Body of pancreas (tissue), 4 donors: ENCODE results near the gene FAM222A. TPM values are rescaled to one million over a fixed set of nuclear protein-coding genes. Genes with fewer than 3 reads are reported as not detected.

Experiments
- ATAC-seq: fragments of 150-250 bp; one replicate; pipeline ENCODE4 v1.9.1; 2016
- DNase-seq, 4 donors: peaks; one replicate each; pipeline ENCODE4 v3.0.0-alpha.2; 2019
- H3K27ac ChIP-seq, 4 donors: fragments of 200-600 bp; sonication (generic); 1 replicate in 3 of 4; 2 replicates in 1 of 4; pipeline versions ENCODE4 v1.5.1 to v1.6.1; 2016 to 2019; ENCODE audit warnings: mild to moderate bottlenecking in 1 of 4, mixed read lengths in 1 of 4, moderate library complexity in 1 of 4
- H3K27me3 ChIP-seq, 2 donors: fragments of 200-600 bp; sonication (generic); one replicate each; pipeline ENCODE4 v1.6.0; 2016; ENCODE audit warnings: mild to moderate bottlenecking in 1 of 2
- H3K36me3 ChIP-seq, 2 donors: fragments of 200-600 bp; sonication (generic); replicated peaks in 1 of 2; 2 replicates each; pipeline ENCODE4 v1.5.1; 2016; ENCODE audit warnings: low read depth in 2 of 2; ENCODE audit not compliant: insufficient read depth in 1 of 2
- H3K4me1 ChIP-seq: fragments of 200-600 bp; sonication (generic); one replicate; pipeline ENCODE4 v1.6.0; 2016
- H3K4me3 ChIP-seq, 2 donors: fragments of 200-600 bp; sonication (generic); 1 replicate in 1 of 2; 2 replicates in 1 of 2; pipeline ENCODE4 v1.5.1; 2016 to 2019
- H3K9me3 ChIP-seq, 3 donors: fragments of 200-600 bp; sonication (generic); 1 replicate in 2 of 3; 2 replicates in 1 of 3; pipeline ENCODE4 v1.5.1; 2016
- POLR2A ChIP-seq, 3 donors: fragments of 450-650 bp; IDR thresholded peaks; one replicate each; pipeline ENCODE4 v1.6.1; 2016; ENCODE audit warnings: antibody characterized with exemption in 3 of 3, mild to moderate bottlenecking in 2 of 3
- WGBS, 2 donors: methylation state at CpG; one replicate each; pipeline ENCODE4 v1.1.5; 2017; 5-methylcytosine and 5-hydroxymethylcytosine counted together
- intact Hi-C: fragments of 100-400 bp; cut with DNase I; formaldehyde crosslinking; loops from one replicate; pipeline ENCODE4 v1.15.1; 2023
- total RNA-seq, 2 donors: library from RNA; depleted of rRNA; stranded (reverse); fragments of >200 nt; gene quantifications; one replicate each; pipeline ENCODE4 v1.1.0, GENCODE V29; 2016
- TF ChIP-seq, protein P1 (sequence below), 7 experiments: fragments of 450-650 bp in 4 of 7; fragments of 200-600 bp in 3 of 7; sonication (generic) in 3 of 7; IDR thresholded peaks; one replicate each; pipeline ENCODE4 v1.5.1; 2016 to 2019; ENCODE audit warnings: antibody characterized with exemption in 7 of 7

Gene FAM222A
- total RNA-seq, 2 donors from 2014 or later: 8.0 to 16.2 TPM

DNA sequence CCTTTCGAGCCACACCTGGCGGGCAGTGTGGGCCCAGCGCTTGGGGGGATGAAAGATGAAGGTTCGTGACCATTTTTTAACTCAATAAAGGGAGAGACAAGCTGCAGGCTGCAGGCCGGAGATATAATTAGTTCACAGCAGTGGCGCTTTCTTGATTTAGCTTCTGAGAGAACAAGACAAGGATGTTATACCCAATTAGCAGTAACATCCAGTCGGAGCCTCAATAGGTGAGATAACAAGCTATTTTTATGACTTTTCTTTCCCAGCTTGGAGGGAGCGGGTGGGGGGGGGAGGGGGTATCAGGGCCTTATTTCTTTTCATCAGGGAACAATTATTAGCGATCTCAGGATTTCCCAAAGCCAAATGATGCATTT lies 9.1 kb downstream of the FAM222A start:
- WGBS, 2 donors: 68 to 69% methylated on average over 9 of the region's 9 CpGs

DNA sequence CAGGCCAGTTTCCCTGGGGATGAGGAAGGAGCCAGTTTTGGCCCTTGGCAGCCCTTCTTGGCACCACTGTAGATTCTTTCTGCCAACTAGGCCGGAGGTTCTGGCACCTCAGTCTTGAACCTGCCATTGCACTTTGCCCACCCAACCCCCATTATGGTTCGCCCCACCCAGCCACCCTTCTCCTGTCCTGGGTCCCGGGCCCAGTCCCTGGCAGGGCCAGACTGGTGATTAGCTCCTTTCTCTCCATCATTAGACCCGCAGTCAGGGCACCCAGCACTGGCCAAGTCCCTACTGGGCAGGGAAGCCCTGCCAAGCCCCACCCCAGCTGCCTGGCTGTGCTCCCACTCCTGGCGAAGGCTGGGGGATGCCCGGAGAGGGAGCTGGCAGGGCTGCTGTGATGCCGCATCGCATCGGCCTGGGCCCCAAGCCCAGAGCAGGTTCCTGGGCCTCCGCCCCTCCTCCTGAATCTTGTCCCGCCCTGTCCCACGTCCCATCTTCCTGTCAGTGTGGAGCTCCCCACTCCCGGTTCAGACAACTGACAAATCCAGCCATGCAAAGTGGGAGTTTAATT lies 9.8 kb downstream of the FAM222A start:
- Histone ChIP-seq H3K27me3 (no peaks in the 10 kb centered on the region), H3K27ac (peak overlapping the region in 3 of 4 donors; percentile 45 to 71 (median 54)), H3K9me3 (no peaks in the 10 kb centered on the region), H3K4me3 (no peak overlapping the region), H3K4me1 (peaks cover 86% of the 10 kb centered on the region), H3K36me3 (no peaks in the 10 kb centered on the region)
- WGBS, 2 donors: 27 to 38% methylated on average over 9 to 13 of the region's 13 CpGs
- DNase-seq: peak; percentile 67 to 83 (median 80)
- TF ChIP-seq, protein P1, sequence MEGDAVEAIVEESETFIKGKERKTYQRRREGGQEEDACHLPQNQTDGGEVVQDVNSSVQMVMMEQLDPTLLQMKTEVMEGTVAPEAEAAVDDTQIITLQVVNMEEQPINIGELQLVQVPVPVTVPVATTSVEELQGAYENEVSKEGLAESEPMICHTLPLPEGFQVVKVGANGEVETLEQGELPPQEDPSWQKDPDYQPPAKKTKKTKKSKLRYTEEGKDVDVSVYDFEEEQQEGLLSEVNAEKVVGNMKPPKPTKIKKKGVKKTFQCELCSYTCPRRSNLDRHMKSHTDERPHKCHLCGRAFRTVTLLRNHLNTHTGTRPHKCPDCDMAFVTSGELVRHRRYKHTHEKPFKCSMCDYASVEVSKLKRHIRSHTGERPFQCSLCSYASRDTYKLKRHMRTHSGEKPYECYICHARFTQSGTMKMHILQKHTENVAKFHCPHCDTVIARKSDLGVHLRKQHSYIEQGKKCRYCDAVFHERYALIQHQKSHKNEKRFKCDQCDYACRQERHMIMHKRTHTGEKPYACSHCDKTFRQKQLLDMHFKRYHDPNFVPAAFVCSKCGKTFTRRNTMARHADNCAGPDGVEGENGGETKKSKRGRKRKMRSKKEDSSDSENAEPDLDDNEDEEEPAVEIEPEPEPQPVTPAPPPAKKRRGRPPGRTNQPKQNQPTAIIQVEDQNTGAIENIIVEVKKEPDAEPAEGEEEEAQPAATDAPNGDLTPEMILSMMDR (IDR thresholded peaks at IDR 0.05): no peak
- no peak for TF ChIP-seq POLR2A (IDR thresholded peaks at IDR 0.05)
- ATAC-seq: peak; percentile 53
- intact Hi-C loops: no loop called here

More for the DNA sequence above, 9.1 kb downstream of the FAM222A start:
- H3K27ac ChIP-seq: peak overlapping the region in 3 of 4 donors; percentile 6 to 71 (median 54)
- no peak overlapping the region for H3K4me3 ChIP-seq
- no peak for DNase-seq
- ATAC-seq: no peak
- no peaks in the 10 kb centered on the region for H3K27me3 ChIP-seq
- H3K9me3 ChIP-seq: no peaks in the 10 kb centered on the region
- peaks cover 79% of the 10 kb centered on the region for H3K4me1 ChIP-seq
- TF ChIP-seq, protein P1 (IDR thresholded peaks at IDR 0.05): no peak
- no peak for TF ChIP-seq POLR2A (IDR thresholded peaks at IDR 0.05)
- no peaks in the 10 kb centered on the region for H3K36me3 ChIP-seq
- intact Hi-C loops: no loop called here

DNA sequence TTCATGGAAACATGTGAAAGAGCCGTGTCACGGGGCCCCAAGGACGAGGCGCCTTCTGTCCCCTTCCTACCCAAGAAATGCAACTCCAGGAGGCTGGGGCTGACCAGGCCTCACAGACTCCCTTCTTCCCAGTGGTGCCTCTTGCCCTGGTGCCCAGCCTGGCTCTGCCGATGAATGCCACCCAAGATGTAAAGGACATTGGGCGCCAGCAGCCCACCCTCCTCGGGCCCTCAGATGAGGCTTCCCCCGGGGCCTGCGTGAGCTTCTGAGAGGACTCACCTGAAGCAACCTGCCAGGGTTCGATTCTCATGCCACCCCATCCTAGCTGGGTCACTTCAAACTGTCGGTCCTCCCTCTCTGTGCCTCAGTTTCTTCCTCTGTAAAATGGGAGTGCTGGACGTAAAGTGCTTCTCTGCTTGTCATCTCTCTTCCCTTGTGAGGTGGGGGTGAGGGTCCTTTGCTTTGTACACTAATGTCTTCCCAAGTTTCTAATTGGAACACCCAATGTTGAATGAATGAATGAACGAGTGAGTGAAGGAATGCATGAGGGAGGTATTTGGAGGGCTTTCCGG lies 10.8 kb downstream of the FAM222A start:
- Histone ChIP-seq H3K27ac (peak overlapping the region in 3 of 4 donors; percentile 81 to 87 (median 82)), H3K9me3 (no peaks in the 10 kb centered on the region)

DNA sequence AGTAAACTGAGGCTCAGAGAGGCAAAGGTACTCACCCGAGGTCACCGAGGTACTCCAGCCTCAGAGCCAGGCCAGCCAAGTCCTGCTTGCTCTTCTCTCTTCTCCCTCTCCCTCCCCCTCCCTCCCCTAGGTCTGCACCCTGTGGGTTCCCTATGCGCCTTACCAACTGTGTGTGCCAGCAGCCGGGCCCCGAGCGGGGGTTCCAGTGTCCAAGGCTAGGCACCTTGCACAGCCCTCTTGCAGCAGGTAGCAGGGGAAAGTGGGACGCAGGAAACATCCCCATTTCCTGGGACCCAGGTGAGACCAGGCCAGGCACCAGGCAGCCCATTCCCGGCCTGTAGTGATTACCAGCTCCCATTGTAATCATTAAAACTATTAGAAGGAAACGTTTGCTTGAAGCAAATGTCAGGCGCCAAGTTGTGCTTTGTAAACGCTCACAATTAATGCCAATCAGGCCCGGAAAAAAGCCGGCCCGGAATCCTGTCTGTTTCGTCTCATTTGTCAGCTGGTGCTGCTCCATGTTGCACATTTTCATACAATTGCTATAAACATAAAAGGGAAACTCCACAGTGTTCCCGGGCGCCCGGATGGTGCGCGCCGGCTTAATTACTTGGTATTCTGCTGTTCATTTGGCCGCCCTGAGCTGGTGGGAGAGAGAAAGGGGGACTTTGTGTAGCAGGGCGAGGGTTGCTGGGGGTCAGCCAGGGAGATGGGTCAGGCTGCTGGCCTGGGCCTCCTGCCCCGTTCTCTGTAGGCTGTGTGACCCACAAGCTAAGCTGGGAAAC lies 11.9 kb downstream of the FAM222A start:
- no peaks in the 10 kb centered on the region for H3K27me3 ChIP-seq
- no peaks in the 10 kb centered on the region for H3K9me3 ChIP-seq
- TF ChIP-seq, protein P1 (IDR thresholded peaks at IDR 0.05): no peak
- no peak for TF ChIP-seq POLR2A (IDR thresholded peaks at IDR 0.05)
- H3K36me3 ChIP-seq: no peaks in the 10 kb centered on the region
- intact Hi-C loops: no loop called here
- ATAC-seq: no peak
- H3K4me3 ChIP-seq: no peak overlapping the region
- DNase-seq: peak in 1 of 4 donors; percentile 15
- H3K27ac ChIP-seq: peak overlapping the region; percentile 23 to 87 (median 82)
- H3K4me1 ChIP-seq: peaks cover 78% of the 10 kb centered on the region
- WGBS, 2 donors: 59 to 64% methylated on average over 20 to 22 of the region's 24 CpGs

More for the DNA sequence above, 10.8 kb downstream of the FAM222A start:
- intact Hi-C loops: no loop called here
- Histone ChIP-seq H3K4me3 (no peak overlapping the region), H3K36me3 (no peaks in the 10 kb centered on the region), H3K27me3 (no peaks in the 10 kb centered on the region), H3K4me1 (peaks cover 89% of the 10 kb centered on the region)
- DNase-seq (no peak), ATAC-seq (no peak)
- TF ChIP-seq POLR2A (IDR thresholded peaks at IDR 0.05): no peak
- TF ChIP-seq, protein P1 (IDR thresholded peaks at IDR 0.05): no peak
- WGBS, 2 donors: 89 to 90% methylated on average over 10 to 14 of the region's 14 CpGs
